Body of pancreas (tissue), 4 donors: ENCODE results near the gene ONECUT1.

Experiments
- POLR2A ChIP-seq, 3 donors: fragments of 450-650 bp; IDR thresholded peaks; one replicate each; pipeline ENCODE4 v1.6.1; 2016; ENCODE audit warnings: antibody characterized with exemption in 3 of 3, mild to moderate bottlenecking in 2 of 3
- TF ChIP-seq, protein P1 (sequence below), 7 experiments: fragments of 450-650 bp in 4 of 7; fragments of 200-600 bp in 3 of 7; sonication (generic) in 3 of 7; IDR thresholded peaks; one replicate each; pipeline ENCODE4 v1.5.1; 2016 to 2019; ENCODE audit warnings: antibody characterized with exemption in 7 of 7

DNA sequence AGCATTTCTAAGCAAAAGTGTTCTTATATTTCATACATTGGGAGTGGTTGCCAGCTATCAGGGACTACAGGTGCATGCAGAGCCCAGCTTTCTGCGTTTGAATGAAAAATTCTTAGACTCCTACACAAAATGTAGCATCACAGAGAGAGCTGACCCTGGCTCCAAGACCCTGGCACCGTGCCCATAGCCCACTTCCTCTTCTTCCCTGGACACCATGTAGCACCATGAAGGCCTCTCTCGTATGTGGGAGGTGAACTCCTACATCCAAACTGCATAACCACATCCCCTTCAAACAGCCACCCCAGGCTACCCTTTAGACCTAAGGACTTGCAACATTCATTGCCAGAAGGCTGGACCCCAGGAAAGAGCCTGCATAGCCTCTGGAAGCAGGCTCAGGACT is 75.2 kb downstream of the ONECUT1 start:
- TF ChIP-seq POLR2A (IDR thresholded peaks at IDR 0.05), result no peak
- TF ChIP-seq, protein P1, sequence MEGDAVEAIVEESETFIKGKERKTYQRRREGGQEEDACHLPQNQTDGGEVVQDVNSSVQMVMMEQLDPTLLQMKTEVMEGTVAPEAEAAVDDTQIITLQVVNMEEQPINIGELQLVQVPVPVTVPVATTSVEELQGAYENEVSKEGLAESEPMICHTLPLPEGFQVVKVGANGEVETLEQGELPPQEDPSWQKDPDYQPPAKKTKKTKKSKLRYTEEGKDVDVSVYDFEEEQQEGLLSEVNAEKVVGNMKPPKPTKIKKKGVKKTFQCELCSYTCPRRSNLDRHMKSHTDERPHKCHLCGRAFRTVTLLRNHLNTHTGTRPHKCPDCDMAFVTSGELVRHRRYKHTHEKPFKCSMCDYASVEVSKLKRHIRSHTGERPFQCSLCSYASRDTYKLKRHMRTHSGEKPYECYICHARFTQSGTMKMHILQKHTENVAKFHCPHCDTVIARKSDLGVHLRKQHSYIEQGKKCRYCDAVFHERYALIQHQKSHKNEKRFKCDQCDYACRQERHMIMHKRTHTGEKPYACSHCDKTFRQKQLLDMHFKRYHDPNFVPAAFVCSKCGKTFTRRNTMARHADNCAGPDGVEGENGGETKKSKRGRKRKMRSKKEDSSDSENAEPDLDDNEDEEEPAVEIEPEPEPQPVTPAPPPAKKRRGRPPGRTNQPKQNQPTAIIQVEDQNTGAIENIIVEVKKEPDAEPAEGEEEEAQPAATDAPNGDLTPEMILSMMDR (IDR thresholded peaks at IDR 0.05), result no peak
